ENCODE data around the gene IL1R1.

Gene IL1R1

GRCh38 chr2:102224824-102225739 is 82.5 kb downstream of the IL1R1 start:
- Histone ChIP-seq H3K27ac (ENCODE audit: low read depth, low read length) (no peak overlapping the region), H3K27me3 (ENCODE audit: control insufficient read depth, insufficient read depth, low read length) (no peaks in the 10 kb centered on the region), H3K36me3 (ENCODE audit: control insufficient read depth, insufficient read depth, low read length) (no peaks in the 10 kb centered on the region), H3K4me1 (ENCODE audit: control insufficient read depth, insufficient read depth, low read length) (peaks cover 14% of the 10 kb centered on the region), H3K9me3 (ENCODE audit: control insufficient read depth, insufficient read depth, low read length) (no peaks in the 10 kb centered on the region), H3K4me3 (ENCODE audit: low read depth, low read length) (no peak overlapping the region), H3K9ac (ENCODE audit: low read depth, low read length) (no peak overlapping the region)

- Histone ChIP-seq H3K9ac (ENCODE audit: low read depth, low read length) (no peak overlapping the region), H3K27me3 (ENCODE audit: control insufficient read depth, insufficient read depth, low read length) (no peaks in the 10 kb centered on the region), H3K4me1 (ENCODE audit: control insufficient read depth, insufficient read depth, low read length) (peaks cover 14% of the 10 kb centered on the region), H3K27ac (ENCODE audit: low read depth, low read length) (no peak overlapping the region), H3K4me3 (ENCODE audit: low read depth, low read length) (no peak overlapping the region), H3K36me3 (ENCODE audit: control insufficient read depth, insufficient read depth, low read length) (no peaks in the 10 kb centered on the region), H3K9me3 (ENCODE audit: control insufficient read depth, insufficient read depth, low read length) (no peaks in the 10 kb centered on the region)
These were observed 83.6 kb downstream of the IL1R1 start for GRCh38 chr2:102226171-102226570.

GRCh38 chr2:102226612-102227391 is 84.3 kb downstream of the IL1R1 start:
- Histone ChIP-seq H3K27me3 (ENCODE audit: control insufficient read depth, insufficient read depth, low read length) (no peaks in the 10 kb centered on the region), H3K4me1 (ENCODE audit: control insufficient read depth, insufficient read depth, low read length) (peaks cover 14% of the 10 kb centered on the region), H3K27ac (ENCODE audit: low read depth, low read length) (no peak overlapping the region), H3K9ac (ENCODE audit: low read depth, low read length) (peak overlapping the region; percentile 22; the same call in 1 of the 2 replicates), H3K4me3 (ENCODE audit: low read depth, low read length) (no peak overlapping the region), H3K9me3 (ENCODE audit: control insufficient read depth, insufficient read depth, low read length) (no peaks in the 10 kb centered on the region), H3K36me3 (ENCODE audit: control insufficient read depth, insufficient read depth, low read length) (no peaks in the 10 kb centered on the region)

- Histone ChIP-seq H3K4me3 (ENCODE audit: low read depth, low read length) (no peak overlapping the region), H3K9me3 (ENCODE audit: control insufficient read depth, insufficient read depth, low read length) (no peaks in the 10 kb centered on the region), H3K36me3 (ENCODE audit: control insufficient read depth, insufficient read depth, low read length) (no peaks in the 10 kb centered on the region), H3K9ac (ENCODE audit: low read depth, low read length) (no peak overlapping the region), H3K27me3 (ENCODE audit: control insufficient read depth, insufficient read depth, low read length) (no peaks in the 10 kb centered on the region), H3K4me1 (ENCODE audit: control insufficient read depth, insufficient read depth, low read length) (peaks cover 14% of the 10 kb centered on the region), H3K27ac (ENCODE audit: low read depth, low read length) (no peak overlapping the region)
These were observed 86.7 kb downstream of the IL1R1 start for GRCh38 chr2:102229141-102229769.

Data from HUES48 (cell line).